H1 (cell line): ENCODE results near the gene PRKACA. TPM values are rescaled to one million over a fixed set of nuclear protein-coding genes. Genes with fewer than 3 reads are reported as not detected.

ENCODE experiments used
- CTCF ChIA-PET: fragments of 300-600 bp; sonication (Branson Sonifier 250); formaldehyde crosslinking; loops from one replicate; lab custom pipeline; 2021; ENCODE audit not compliant: partially characterized antibody; lab: Charles Lee
- POLR2A ChIA-PET: fragments of 300-600 bp; sonication (Branson Sonifier 250); formaldehyde crosslinking; loops from one replicate; lab custom pipeline; 2021; ENCODE audit warnings: inconsistent platforms; ENCODE audit not compliant: partially characterized antibody; lab: Charles Lee
- DNase-seq, 2 experiments: peaks; one replicate each; pipeline versions ENCODE4 v3.0.0 to v3.0.0-alpha.2; 2010 to 2022; ENCODE audit warnings: low spot score in 2 of 2, low read depth in 1 of 2, mixed read lengths in 1 of 2
- FAIRE-seq: peaks from 2 replicates; lab custom pipeline; 2011; peaks lifted over from hg19 to GRCh38; lab: Jason Lieb, UNC
- H2AFZ ChIP-seq: 2 replicates; pipeline ENCODE4 v1.8.1; 2012; ENCODE audit warnings: low read length, inconsistent platforms
- H2AK5ac ChIP-seq: 2 replicates; pipeline ENCODE4 v1.6.1; 2013; ENCODE audit warnings: low read depth, low read length
- H2BK120ac ChIP-seq: replicated peaks from 2 replicates; pipeline ENCODE3; 2013; ENCODE audit warnings: low read depth, low read length, inconsistent platforms
- H2BK12ac ChIP-seq: 2 replicates; pipeline ENCODE4 v1.6.1; 2013; ENCODE audit warnings: low read depth, low read length
- H2BK15ac ChIP-seq: 2 replicates; pipeline ENCODE4 v1.6.1; 2013; ENCODE audit warnings: low read length
- H2BK20ac ChIP-seq: 2 replicates; pipeline ENCODE4 v1.6.1; 2013; ENCODE audit warnings: low read length
- H2BK5ac ChIP-seq: 2 replicates; pipeline ENCODE4 v1.6.1; 2013; ENCODE audit warnings: low read depth, low read length
- H3K14ac ChIP-seq: 2 replicates; pipeline ENCODE4 v1.6.1; 2013; ENCODE audit warnings: inconsistent platforms; ENCODE audit not compliant: insufficient read length
- H3K18ac ChIP-seq: 2 replicates; pipeline ENCODE4 v1.6.1; 2013; ENCODE audit warnings: low read length; ENCODE audit errors: extremely low read depth
- H3K23ac ChIP-seq: 2 replicates; pipeline ENCODE4 v1.6.1; 2013; ENCODE audit warnings: inconsistent platforms; ENCODE audit not compliant: insufficient read length
- H3K23me2 ChIP-seq: 2 replicates; pipeline ENCODE4 v1.6.1; 2013; ENCODE audit warnings: low read depth, low read length
- H3K27ac ChIP-seq: 2 replicates; pipeline ENCODE4 v1.6.1; 2011; ENCODE audit warnings: low read depth, low read length, inconsistent platforms
- H3K27me3 ChIP-seq, 4 experiments: replicated peaks in 1 of 4; 1 replicate in 1 of 4; 2 replicates in 3 of 4; pipeline versions ENCODE4 v1.6.1 to v1.8.1; 2011 to 2013; ENCODE audit warnings: low read length in 3 of 4, mild to moderate bottlenecking in 3 of 4, inconsistent platforms in 2 of 4, mixed read lengths in 2 of 4, moderate library complexity in 1 of 4; ENCODE audit not compliant: control insufficient read depth in 3 of 4, insufficient read depth in 3 of 4; ENCODE audit errors: extremely low read depth in 1 of 4
- H3K36me3 ChIP-seq, 4 experiments: 2 replicates each; pipeline versions ENCODE4 v1.6.1 to v1.8.1; 2011 to 2013; ENCODE audit warnings: mild to moderate bottlenecking in 4 of 4, low read length in 3 of 4, moderate library complexity in 2 of 4, control low read depth in 1 of 4, inconsistent platforms in 1 of 4; ENCODE audit not compliant: insufficient read depth in 4 of 4, control insufficient read depth in 2 of 4
- H3K4ac ChIP-seq: replicated peaks from 2 replicates; pipeline ENCODE3; 2013; ENCODE audit warnings: low read length, low read depth, mixed read lengths, inconsistent platforms; ENCODE audit not compliant: insufficient read length
- H3K4me1 ChIP-seq, 4 experiments: replicated peaks in 1 of 4; 1 replicate in 1 of 4; 2 replicates in 3 of 4; pipeline versions ENCODE4 v1.6.1 to v1.8.1; 2011 to 2013; ENCODE audit warnings: low read length in 3 of 4, inconsistent platforms in 2 of 4, mixed read lengths in 1 of 4; ENCODE audit not compliant: insufficient read depth in 4 of 4, control insufficient read depth in 3 of 4
- H3K4me2 ChIP-seq, 2 experiments: 2 replicates each; pipeline versions ENCODE4 v1.6.1 to v1.8.1; 2011 to 2013; ENCODE audit warnings: low read depth in 2 of 2, low read length in 2 of 2, control low read depth in 1 of 2, inconsistent platforms in 1 of 2, mild to moderate bottlenecking in 1 of 2; ENCODE audit not compliant: insufficient read depth in 1 of 2
- H3K4me3 ChIP-seq, 4 experiments: fragments of 200-600, 300-600 bp in 1 of 4; sonication (generic), shearing (Covaris generic), sonication (Bioruptor Twin) in 1 of 4; 2 replicates each; pipeline versions ENCODE4 v1.5.1 to v1.8.1; 2011 to 2016; ENCODE audit warnings: low read length in 4 of 4, low read depth in 3 of 4, control low read depth in 2 of 4, inconsistent platforms in 2 of 4, mild to moderate bottlenecking in 2 of 4, mixed read lengths in 1 of 4, moderate library complexity in 1 of 4; ENCODE audit not compliant: insufficient read depth in 2 of 4; ENCODE audit errors: extremely low read depth in 1 of 4
- H3K56ac ChIP-seq: replicated peaks from 2 replicates; pipeline ENCODE3; 2013; ENCODE audit warnings: low read depth, mild to moderate bottlenecking, mixed read lengths, low read length, inconsistent platforms; ENCODE audit not compliant: insufficient read length
- H3K79me1 ChIP-seq: 2 replicates; pipeline ENCODE4 v1.6.1; 2013; ENCODE audit warnings: low read depth, low read length, control low read depth
- H3K79me2 ChIP-seq, 2 experiments: 2 replicates each; pipeline versions ENCODE4 v1.6.1 to v1.8.1; 2012 to 2013; ENCODE audit warnings: low read length in 2 of 2, mild to moderate bottlenecking in 2 of 2, inconsistent platforms in 1 of 2; ENCODE audit not compliant: insufficient read depth in 2 of 2, control insufficient read depth in 1 of 2
- H3K9ac ChIP-seq, 4 experiments: replicated peaks in 1 of 4; 1 replicate in 1 of 4; 2 replicates in 3 of 4; pipeline versions ENCODE4 v1.6.1 to v1.8.1; 2011 to 2013; ENCODE audit warnings: low read depth in 3 of 4, low read length in 3 of 4, control low read depth in 2 of 4, mild to moderate bottlenecking in 2 of 4, moderate library complexity in 2 of 4, inconsistent platforms in 1 of 4; ENCODE audit errors: extremely low read depth in 1 of 4
- H3K9me3 ChIP-seq, 2 experiments: 2 replicates each; pipeline versions ENCODE4 v1.6.1 to v1.8.1; 2012 to 2013; ENCODE audit warnings: mild to moderate bottlenecking in 2 of 2, moderate library complexity in 2 of 2, control low read depth in 1 of 2, inconsistent platforms in 1 of 2, low read depth in 1 of 2, low read length in 1 of 2, mixed read lengths in 1 of 2; ENCODE audit not compliant: insufficient read depth in 2 of 2
- H4K20me1 ChIP-seq, 2 experiments: replicated peaks in 1 of 2; 2 replicates each; pipeline versions ENCODE3 to v1.8.1; 2011 to 2013; ENCODE audit warnings: inconsistent platforms in 2 of 2, low read length in 2 of 2, mild to moderate bottlenecking in 1 of 2; ENCODE audit not compliant: insufficient read depth in 2 of 2, control insufficient read depth in 1 of 2
- H4K5ac ChIP-seq: 2 replicates; pipeline ENCODE4 v1.6.1; 2013; ENCODE audit warnings: low read length, low read depth, mixed read lengths, inconsistent platforms; ENCODE audit not compliant: insufficient read length
- H4K8ac ChIP-seq: 2 replicates; pipeline ENCODE4 v1.8.0; 2013; ENCODE audit warnings: mild to moderate bottlenecking, moderate library complexity, low read length, inconsistent platforms; ENCODE audit not compliant: insufficient read depth; ENCODE audit errors: extremely low read depth
- H4K91ac ChIP-seq: replicated peaks from 2 replicates; pipeline ENCODE3; 2013; ENCODE audit warnings: low read length, mixed read lengths, inconsistent platforms; ENCODE audit not compliant: insufficient read length
- BCL11A ChIP-seq, 2 experiments: IDR thresholded peaks; one replicate each; pipeline ENCODE4 v1.6.1; 2011; ENCODE audit warnings: low read depth in 2 of 2, low read length in 2 of 2, mild to moderate bottlenecking in 2 of 2
- KDM5A ChIP-seq: fragments of 200-600 bp; IDR thresholded peaks from 2 replicates; pipeline ENCODE4 v1.7.1; 2012; ENCODE audit warnings: mild to moderate bottlenecking, low read length, inconsistent platforms, mixed read lengths
- NRF1 ChIP-seq: IDR thresholded peaks from 2 replicates; pipeline ENCODE4 v1.6.1; 2011; ENCODE audit warnings: mild to moderate bottlenecking, low read depth, low read length, improper control_type of control experiment
- POU5F1 ChIP-seq: IDR thresholded peaks from 2 replicates; pipeline ENCODE4 v1.6.1; 2011; ENCODE audit warnings: low read depth, mild to moderate bottlenecking, low read length, moderate library complexity
- RXRA ChIP-seq: IDR thresholded peaks from 2 replicates; pipeline ENCODE4 v1.6.1; 2011; ENCODE audit warnings: low read depth, mild to moderate bottlenecking, low read length, moderate library complexity; ENCODE audit not compliant: insufficient read depth
- SAP30 ChIP-seq: fragments of 300-600 bp; sonication (generic); IDR thresholded peaks from 2 replicates; pipeline ENCODE4 v1.7.1; 2012; ENCODE audit warnings: low read length, moderate library complexity, mild to moderate bottlenecking, inconsistent platforms; ENCODE audit not compliant: insufficient read depth, insufficient replicate concordance
- SP2 ChIP-seq: IDR thresholded peaks from 2 replicates; pipeline ENCODE4 v1.6.1; 2012; ENCODE audit warnings: mild to moderate bottlenecking, low read length, inconsistent platforms
- SUZ12 ChIP-seq: fragments of 200-600 bp; sonication (generic); IDR thresholded peaks from 2 replicates; pipeline ENCODE4 v1.6.1; 2012; ENCODE audit warnings: mild to moderate bottlenecking, inconsistent platforms, low read length, moderate library complexity, mixed read lengths
- TBP ChIP-seq: IDR thresholded peaks from 2 replicates; pipeline ENCODE4 v1.6.1; 2011; ENCODE audit warnings: low read depth, low read length, improper control_type of control experiment
- TEAD4 ChIP-seq: IDR thresholded peaks from 2 replicates; pipeline ENCODE4 v1.6.1; 2012; ENCODE audit warnings: low read depth, low read length, inconsistent platforms, mixed read lengths
- WGBS, 2 experiments: shearing (Covaris generic) in 1 of 2; methylation state at CpG; one replicate each; pipeline versions ENCODE4 v1.1.6 to v1.1.7; 2013 to 2015; ENCODE audit warnings: low lambda C conversion rate in 2 of 2, mixed read lengths in 2 of 2, inconsistent platforms in 1 of 2, low coverage in 1 of 2, missing lambda C conversion rate in 1 of 2; ENCODE audit not compliant: insufficient replicate concordance in 2 of 2, insufficient coverage in 1 of 2, insufficient read length in 1 of 2; ENCODE audit errors: extremely low coverage in 1 of 2, missing lambda C conversion rate in 1 of 2; 5-methylcytosine and 5-hydroxymethylcytosine counted together
- polyA plus RNA-seq, 7 experiments: library from polyadenylated mRNA; depleted of rRNA in 3 of 7; stranded (reverse) in 5 of 7; unstranded in 2 of 7; fragments of >200 nt in 5 of 7; fragments of 200-250 nt in 2 of 7; gene quantifications; 1 replicate in 5 of 7; 2 replicates in 1 of 7; 4 replicates in 1 of 7; pipeline versions ENCODE4 v1.2.1 to v1.2.3, GENCODE V29; 2011 to 2013; ENCODE audit warnings: missing spikeins in 2 of 7, mixed read lengths in 2 of 7
- total RNA-seq: library from RNA; stranded (reverse); fragmentation: NEBNext Ultra II Directional; extraction: Animal tissue kit (Norgen Biotek cat#: 25700); gene quantifications from 2 replicates; pipeline ENCODE4 v1.2.1, GENCODE V29; 2021
- TF ChIP-seq, protein P1 (sequence below): IDR thresholded peaks from 2 replicates; pipeline ENCODE4 v1.6.1; 2012; ENCODE audit warnings: inconsistent platforms

The PRKACA gene
- total and polyA plus RNA-seq, 2 of the 8 experiments (the other 6 are each of a cell fraction or from before 2014, with no cell fraction given): 14.2 to 48.2 TPM

DNA sequence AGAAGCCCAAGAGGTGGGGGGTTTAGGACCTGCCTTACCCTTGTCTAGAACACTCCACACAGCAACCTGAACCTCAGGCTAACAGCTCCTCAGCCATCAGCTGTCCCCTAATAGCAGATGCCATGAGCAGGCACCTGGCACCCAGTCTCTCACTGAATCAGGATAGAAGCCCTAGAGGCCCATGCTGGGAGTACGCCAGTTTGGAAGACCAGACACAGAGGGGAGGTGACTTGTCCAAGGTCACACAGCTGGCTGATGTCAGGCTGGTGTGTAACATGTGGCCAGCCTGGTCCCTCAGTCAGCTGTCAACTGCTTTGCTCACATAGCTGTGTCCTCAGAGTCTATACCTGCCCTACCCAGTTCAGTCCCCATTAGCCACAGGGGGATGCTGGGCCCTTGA lies 14.3 kb downstream of the PRKACA start:
- no peak overlapping the region for H3K27ac ChIP-seq
- no peak overlapping the region for H3K9ac ChIP-seq
- POLR2A ChIA-PET: interaction anchor here (1.2 to 2.1 kb wide), 4 partner anchors 11 to 33 kb away, joined by 3 to 4 read pairs (median 4); no protein-coding TSS in a partner anchor
- TF ChIP-seq SP2: no peak
- TF ChIP-seq SUZ12: no peak
- TF ChIP-seq TBP: no peak
- TF ChIP-seq BCL11A (IDR thresholded peaks at IDR 0.05; ENCODE audit: low read depth in 2 of 2, low read length in 2 of 2): no peak
- TF ChIP-seq, protein P1, sequence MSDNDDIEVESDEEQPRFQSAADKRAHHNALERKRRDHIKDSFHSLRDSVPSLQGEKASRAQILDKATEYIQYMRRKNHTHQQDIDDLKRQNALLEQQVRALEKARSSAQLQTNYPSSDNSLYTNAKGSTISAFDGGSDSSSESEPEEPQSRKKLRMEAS: no peak
- no peak for TF ChIP-seq POU5F1
- no peak for TF ChIP-seq KDM5A
- TF ChIP-seq SAP30: no peak
- TF ChIP-seq NRF1: no peak
- no peak for TF ChIP-seq RXRA
- TF ChIP-seq TEAD4: no peak
- H3K4me2 ChIP-seq: no peak overlapping the region
- DNase-seq (no peak), FAIRE-seq (no peak)
- CTCF ChIA-PET: interaction anchor here (0.5 to 5.3 kb wide), 9 partner anchors 9 to 221 kb away, joined by 3 to 40 read pairs (median 3); partner anchors contain the start of gene PRKACA
- H2BK20ac ChIP-seq: no peak overlapping the region
- H2BK15ac ChIP-seq: no peak overlapping the region
- no peaks in the 10 kb centered on the region for H3K36me3 ChIP-seq
- no peak overlapping the region for H2AFZ ChIP-seq
- H2BK5ac ChIP-seq: no peak overlapping the region
- no peaks in the 10 kb centered on the region for H3K79me2 ChIP-seq
- H3K4me3 ChIP-seq: no peak overlapping the region
- no peak overlapping the region for H3K14ac ChIP-seq
- H3K79me1 ChIP-seq: no peaks in the 10 kb centered on the region
- no peaks in the 10 kb centered on the region for H3K27me3 ChIP-seq
- H3K4me1 ChIP-seq: no peaks in the 10 kb centered on the region
- no peaks in the 10 kb centered on the region for H3K9me3 ChIP-seq
- no peak overlapping the region for H2BK120ac ChIP-seq
- H4K20me1 ChIP-seq: peaks cover 1 to 2% of the 10 kb centered on the region in 2 experiments
- H4K91ac ChIP-seq: no peak overlapping the region
- H2BK12ac ChIP-seq: no peak overlapping the region
- 80% methylated on average over 1 of the region's 1 CpG; no CpG with 5 or more reads in 1 of the 2 experiments for WGBS, 2 experiments
- no peaks in the 10 kb centered on the region for H3K23me2 ChIP-seq
- no peak overlapping the region for H2AK5ac ChIP-seq
- H4K5ac ChIP-seq: no peak overlapping the region
- H3K23ac ChIP-seq: no peak overlapping the region
- no peak overlapping the region for H3K4ac ChIP-seq
- H4K8ac ChIP-seq: no peak overlapping the region; the same call in 1 of the 2 replicates
- no peak overlapping the region for H3K18ac ChIP-seq
- H3K56ac ChIP-seq: no peak overlapping the region
